Small intestine (tissue), 7 donors: ENCODE data around the gene PIK3R5. TPM values are rescaled to one million over a fixed set of nuclear protein-coding genes. Genes with fewer than 3 reads are reported as not detected.
"Not testable (repeated sequence)": the region's sequence is repeated elsewhere in the genome, so short reads cannot be mapped to it uniquely, and the experiment has no call there.

Experiments used
- DNase-seq, 2 donors: peaks; one replicate each; pipeline versions ENCODE4 v3.0.0 to v3.0.0-alpha.2; 2013
- FAIRE-seq: peaks from 2 replicates; lab custom pipeline; 2012; peaks lifted over from hg19 to GRCh38; lab: Jason Lieb, UNC
- H3K27ac ChIP-seq, 3 donors: one replicate each; pipeline ENCODE4 v1.5.1; 2013; ENCODE audit warnings: low read length in 2 of 3, mild to moderate bottlenecking in 2 of 3, control low read depth in 1 of 3, inconsistent platforms in 1 of 3, low read depth in 1 of 3, moderate library complexity in 1 of 3
- H3K27me3 ChIP-seq, 3 donors: one replicate each; pipeline ENCODE4 v1.6.1; 2013; ENCODE audit warnings: low read length in 3 of 3, inconsistent platforms in 1 of 3; ENCODE audit not compliant: control insufficient read depth in 3 of 3, insufficient read depth in 3 of 3
- H3K36me3 ChIP-seq, 3 donors: one replicate each; pipeline ENCODE4 v1.6.1; 2013; ENCODE audit warnings: low read length in 3 of 3, inconsistent platforms in 1 of 3, low read depth in 1 of 3, mild to moderate bottlenecking in 1 of 3, moderate library complexity in 1 of 3; ENCODE audit not compliant: control insufficient read depth in 3 of 3, insufficient read depth in 2 of 3
- H3K4me1 ChIP-seq, 3 donors: one replicate each; pipeline ENCODE4 v1.6.1; 2013; ENCODE audit warnings: low read length in 2 of 3, inconsistent platforms in 1 of 3, low read depth in 1 of 3, mild to moderate bottlenecking in 1 of 3, moderate library complexity in 1 of 3; ENCODE audit not compliant: control insufficient read depth in 3 of 3, insufficient read depth in 2 of 3
- H3K4me3 ChIP-seq, 3 donors: one replicate each; pipeline ENCODE4 v1.5.1; 2013; ENCODE audit warnings: low read length in 3 of 3, control low read depth in 1 of 3, inconsistent platforms in 1 of 3, low read depth in 1 of 3, mild to moderate bottlenecking in 1 of 3, moderate library complexity in 1 of 3
- H3K9me3 ChIP-seq, 2 donors: one replicate each; pipeline ENCODE4 v1.6.1; 2013; ENCODE audit warnings: low read depth in 1 of 2, low read length in 1 of 2; ENCODE audit not compliant: control insufficient read depth in 2 of 2, insufficient read depth in 1 of 2
- WGBS, 3 donors: extraction: QIAGEN DNeasy Blood & Tissue Kit; methylation state at CpG; one replicate each; pipeline ENCODE4 v1.1.7; 2013; 5-methylcytosine and 5-hydroxymethylcytosine counted together
- polyA plus RNA-seq, 4 donors: library from polyadenylated mRNA; stranded (reverse) in 3 of 4; unstranded in 1 of 4; fragments of 200-250 nt in 3 of 4; fragments of 120-200 nt in 1 of 4; gene quantifications; one replicate each; pipeline versions ENCODE4 v1.2.1 to v1.2.3, GENCODE V29; 2013
- donor health status: healthy with polysubstance abuse.
- donor health status: control.
- donor health status: control.
- donor health status: Bipolar disorder and iron deficiency.
- donor health status: healthy.

PIK3R5 gene
- polyA plus RNA-seq, 4 donors, result 1.3 to 4.6 (median 3.0) TPM

DNA sequence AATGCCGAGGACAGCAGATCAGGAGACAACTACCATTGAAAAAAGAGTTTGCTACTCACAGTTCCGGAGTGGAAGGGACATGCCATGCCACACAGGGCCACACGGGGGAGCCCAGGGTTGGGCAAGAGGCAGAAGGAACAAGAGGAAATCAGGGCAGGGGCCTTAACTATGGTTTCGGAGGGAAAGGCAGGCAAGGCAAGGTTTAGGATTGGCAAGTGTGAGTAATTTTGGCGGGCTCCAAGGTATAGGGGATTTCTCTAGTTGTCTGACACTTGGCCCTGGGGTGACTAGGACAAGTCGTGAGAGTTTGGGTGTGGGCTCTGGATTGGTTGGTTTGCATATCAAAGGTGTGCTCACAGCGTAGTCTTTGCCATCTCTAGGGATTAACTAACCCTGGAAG is 28.8 kb upstream of the PIK3R5 start:
- Histone ChIP-seq H3K4me3 (no peak overlapping the region), H3K4me1 (no peaks in the 10 kb centered on the region), H3K36me3 (no peaks in the 10 kb centered on the region), H3K27ac (no peak overlapping the region), H3K9me3 (no peaks in the 10 kb centered on the region), H3K27me3 (no peaks in the 10 kb centered on the region)
- FAIRE-seq (no peak), DNase-seq (peak; percentile 44 to 65)
- WGBS, 3 donors, result 48 to 68% (median 67%) methylated on average over 7 of the region's 7 CpGs

DNA sequence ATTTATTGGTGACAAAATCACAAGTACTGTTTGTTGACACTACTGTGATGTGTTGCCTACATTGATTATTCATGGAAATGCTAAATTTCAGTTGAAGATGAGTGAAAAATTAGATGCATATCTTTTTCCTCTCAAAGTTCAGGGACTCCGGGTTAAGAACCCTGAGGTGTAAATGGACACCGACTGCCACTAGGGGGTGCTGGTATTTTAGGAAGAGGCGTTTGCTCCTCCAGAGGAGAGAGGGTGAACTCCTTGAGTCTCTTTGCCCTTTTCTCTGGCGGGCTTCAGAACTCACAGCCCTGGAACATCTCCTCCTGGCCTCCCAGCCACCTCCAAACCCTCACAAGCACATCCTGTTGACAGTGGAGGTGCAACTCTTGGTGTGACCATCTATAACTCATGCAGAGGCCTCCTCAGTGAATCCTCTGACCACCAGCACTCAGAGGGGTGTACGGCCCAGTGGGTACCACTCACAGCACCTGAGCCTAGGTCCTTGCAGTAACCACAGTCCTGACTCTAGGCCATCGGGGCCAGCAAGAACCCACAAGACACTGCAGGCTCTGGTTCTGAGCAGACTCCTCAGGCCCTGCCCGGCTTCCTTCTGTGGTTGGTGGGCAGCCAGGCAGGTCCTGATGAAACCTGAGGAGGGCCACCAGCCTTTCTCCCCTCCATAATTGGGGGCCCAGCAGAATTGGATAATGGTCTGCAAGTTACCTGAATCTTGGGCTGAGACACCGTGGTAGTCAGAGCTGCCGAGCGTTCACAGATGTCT is 26.2 kb upstream of the PIK3R5 start:
- no peak overlapping the region for H3K4me3 ChIP-seq
- H3K27ac ChIP-seq, result no peak overlapping the region
- H3K9me3 ChIP-seq, result no peaks in the 10 kb centered on the region
- FAIRE-seq (no peak), DNase-seq (peak; percentile 65 to 68)
- H3K36me3 ChIP-seq, result no peaks in the 10 kb centered on the region
- H3K4me1 ChIP-seq, result no peaks in the 10 kb centered on the region
- 48 to 56% (median 53%) methylated on average over 10 of the region's 10 CpGs for WGBS, 3 donors
- no peaks in the 10 kb centered on the region for H3K27me3 ChIP-seq

DNA sequence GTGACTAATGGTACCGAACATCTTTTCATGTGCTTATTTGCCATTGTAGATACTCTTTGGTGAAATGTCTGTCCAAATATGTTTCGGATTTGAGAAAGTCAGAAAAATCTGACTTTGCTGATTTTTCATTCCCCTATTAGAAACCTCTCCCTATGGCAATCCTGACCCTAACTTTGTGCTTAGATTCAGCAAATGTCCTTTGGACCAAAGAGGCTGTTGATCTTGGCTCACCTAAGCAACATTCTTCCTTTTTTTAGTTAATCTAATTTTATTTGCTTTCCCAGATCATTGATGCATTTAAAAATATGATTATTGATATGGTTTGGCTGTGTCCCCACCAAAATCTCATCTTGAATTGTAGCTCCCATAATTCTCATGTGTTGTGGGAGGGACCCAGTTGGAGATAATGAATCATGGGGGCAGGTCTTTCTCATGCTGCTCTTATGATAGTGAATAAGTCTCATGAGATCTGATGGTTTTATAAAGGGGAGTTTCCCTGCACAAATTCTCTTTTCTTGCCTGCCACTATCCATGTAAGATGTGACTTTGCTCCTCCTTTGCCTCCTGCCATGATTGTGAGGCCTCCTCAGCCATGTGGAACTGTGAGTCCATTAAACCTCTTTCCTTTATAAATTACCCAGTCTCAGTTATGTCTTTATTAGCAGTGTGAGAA is 22.9 kb upstream of the PIK3R5 start:
- not testable (repeated sequence) for H3K9me3 ChIP-seq, FAIRE-seq, DNase-seq, H3K27ac ChIP-seq, H3K27me3 ChIP-seq, H3K4me3 ChIP-seq, H3K36me3 ChIP-seq, H3K4me1 ChIP-seq
- WGBS, 3 donors, result 93 to 97% (median 97%) methylated on average over 2 of the region's 2 CpGs

DNA sequence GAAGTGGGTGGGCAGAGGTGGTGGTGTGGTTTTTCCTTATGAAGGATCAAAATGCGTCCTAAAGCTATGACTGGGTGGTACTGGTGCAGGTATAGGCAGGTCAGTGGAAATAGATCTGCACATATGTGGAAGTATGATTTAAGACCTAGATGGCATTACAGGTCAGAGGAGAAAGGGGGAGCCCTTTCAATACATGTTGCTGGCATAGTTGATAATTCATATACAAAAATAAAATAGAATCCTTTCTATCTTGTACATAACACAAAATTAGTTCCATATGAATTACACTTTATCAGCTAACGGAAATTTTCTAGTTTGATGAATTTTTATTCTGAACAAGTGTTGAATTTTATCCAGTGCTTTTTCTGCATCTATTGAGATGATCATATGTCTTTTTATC is 20.8 kb upstream of the PIK3R5 start:
- FAIRE-seq, result no peak

DNA sequence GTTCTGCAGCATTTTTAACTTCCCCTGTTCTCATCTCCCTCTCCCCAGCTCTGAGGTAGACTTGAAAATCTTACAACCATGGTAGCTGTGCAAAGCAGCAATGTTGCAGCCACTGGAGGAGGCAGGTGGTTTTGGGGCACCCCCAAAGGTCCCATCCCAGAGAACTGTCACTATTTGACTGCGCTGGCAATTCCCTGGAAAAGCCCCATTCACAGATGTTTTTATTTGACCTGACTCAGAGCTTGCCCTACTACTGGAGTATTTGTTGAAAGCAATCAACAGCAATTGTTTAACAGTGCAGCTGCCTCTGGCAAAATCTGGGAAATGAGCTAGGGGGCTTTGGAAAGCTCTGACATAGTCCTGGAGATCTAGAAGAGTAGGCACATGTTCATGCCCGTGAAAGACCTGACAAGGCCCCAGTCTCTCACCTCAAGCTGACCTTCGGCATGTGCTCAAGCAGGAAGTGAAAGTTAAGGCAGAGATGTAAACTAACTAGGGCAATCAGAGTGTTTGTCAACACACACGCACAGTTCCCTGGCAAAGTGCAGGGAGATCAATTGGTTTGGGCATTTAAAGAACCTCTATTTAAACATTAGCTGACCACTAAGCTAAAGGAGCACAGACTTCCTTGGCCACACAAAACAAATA is 19.7 kb upstream of the PIK3R5 start:
- Histone ChIP-seq H3K27me3 (no peaks in the 10 kb centered on the region), H3K9me3 (peaks cover 0 to 6% of the 10 kb centered on the region in 2 donors), H3K4me3 (no peak overlapping the region), H3K36me3 (no peaks in the 10 kb centered on the region), H3K27ac (peak overlapping the region in 1 of 3 donors; percentile 41), H3K4me1 (no peaks in the 10 kb centered on the region)
- WGBS, 3 donors, result 54 to 64% (median 58%) methylated on average over 4 of the region's 4 CpGs
- no peak for FAIRE-seq
- DNase-seq, result peak in 1 of 2 donors; percentile 41

More for the DNA sequence above, 20.8 kb upstream of the PIK3R5 start:
- Histone ChIP-seq H3K27me3 (no peaks in the 10 kb centered on the region), H3K36me3 (no peaks in the 10 kb centered on the region), H3K9me3 (peaks cover 0 to 6% of the 10 kb centered on the region in 2 donors), H3K4me3 (no peak overlapping the region), H3K4me1 (no peaks in the 10 kb centered on the region), H3K27ac (no peak overlapping the region)
- WGBS, 3 donors, result 85 to 97% (median 89%) methylated on average over 2 of the region's 2 CpGs
- no peak for DNase-seq

DNA sequence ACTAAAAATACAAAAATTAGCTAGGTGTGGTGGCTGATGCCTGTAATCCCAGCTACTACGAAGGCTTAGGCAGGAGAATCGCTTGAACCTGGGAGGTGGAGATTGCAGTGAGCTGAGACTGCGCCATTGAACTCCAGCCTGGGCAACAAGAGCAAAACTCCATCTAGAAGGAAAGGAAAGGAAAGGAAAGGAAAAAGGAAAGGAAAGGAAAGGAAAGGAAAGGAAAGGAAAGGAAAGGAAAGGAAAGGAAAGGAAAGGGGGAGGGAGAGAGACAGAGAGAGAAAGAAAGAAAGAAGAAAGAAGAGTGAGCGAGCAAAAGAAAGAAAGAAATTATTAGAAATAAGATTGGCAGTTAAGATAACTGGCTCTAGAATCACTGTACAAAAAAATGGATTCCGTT is 18.7 kb upstream of the PIK3R5 start:
- not testable (repeated sequence) for H3K27me3 ChIP-seq, FAIRE-seq, DNase-seq, H3K4me1 ChIP-seq, H3K27ac ChIP-seq, H3K36me3 ChIP-seq, H3K4me3 ChIP-seq, H3K9me3 ChIP-seq
- 92 to 95% (median 94%) methylated on average over 5 of the region's 5 CpGs for WGBS, 3 donors

DNA sequence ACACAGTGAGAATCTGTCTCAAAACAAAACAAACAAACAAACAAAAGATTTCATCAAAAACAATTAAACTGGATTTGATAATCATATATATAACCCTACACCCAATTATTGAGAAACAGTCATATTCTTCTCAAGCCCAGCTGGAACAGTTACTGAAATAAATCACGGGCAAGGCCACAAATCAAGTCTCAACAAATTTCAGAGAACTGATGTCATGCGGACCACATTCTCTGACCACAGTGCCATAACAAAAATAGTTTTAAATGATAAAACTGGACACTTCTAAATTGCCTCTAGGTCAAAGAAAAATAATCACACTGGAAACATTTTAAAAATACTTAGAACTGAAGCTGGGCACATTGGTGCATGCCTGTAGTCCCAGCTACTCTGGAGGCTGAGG is 15.9 kb upstream of the PIK3R5 start:
- Histone ChIP-seq H3K27me3 (no peaks in the 10 kb centered on the region), H3K4me3 (no peak overlapping the region), H3K27ac (no peak overlapping the region), H3K9me3 (peaks cover 0 to 6% of the 10 kb centered on the region in 2 donors), H3K36me3 (no peaks in the 10 kb centered on the region), H3K4me1 (no peaks in the 10 kb centered on the region)
- FAIRE-seq (no peak), DNase-seq (no peak)
- WGBS, 3 donors, result 88 to 95% (median 89%) methylated on average over 2 of the region's 2 CpGs

DNA sequence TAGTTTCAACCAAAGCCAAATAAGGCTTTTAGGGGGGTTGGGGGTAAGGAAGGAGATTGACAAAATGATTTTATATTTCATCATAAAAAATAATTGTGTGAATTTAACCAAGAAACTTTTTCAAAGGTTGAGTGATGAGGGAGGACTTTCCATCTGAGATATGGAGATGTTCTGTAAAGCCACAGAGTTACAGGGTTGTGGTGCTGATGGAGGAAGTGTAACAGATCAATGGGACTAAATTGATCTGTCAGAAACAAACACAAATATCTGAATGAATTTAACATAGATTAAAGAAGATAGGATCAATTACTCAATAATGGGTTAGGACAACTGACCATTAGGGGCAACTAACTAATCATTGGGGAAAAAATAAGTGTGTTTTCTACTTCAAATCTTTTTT is 14.2 kb upstream of the PIK3R5 start:
- Histone ChIP-seq H3K36me3 (no peaks in the 10 kb centered on the region), H3K27me3 (no peaks in the 10 kb centered on the region), H3K27ac (no peak overlapping the region), H3K4me1 (no peaks in the 10 kb centered on the region), H3K4me3 (no peak overlapping the region), H3K9me3 (no peaks in the 10 kb centered on the region)
- DNase-seq (no peak), FAIRE-seq (no peak)
